GM10248 (cell line): ENCODE measurements around the gene PGPEP1.
"Not testable (repeated sequence)": the region's sequence is repeated elsewhere in the genome, so short reads cannot be mapped to it uniquely, and the experiment has no call there.

Source experiments
- CTCF ChIA-PET: fragments of 300-600 bp; sonication (Branson Sonifier 250); formaldehyde crosslinking; extraction: SDS; loops from one replicate; lab custom pipeline; 2021; ENCODE audit warnings: antibody characterized with exemption; lab: Yijun Ruan, JAX
- POLR2A ChIA-PET: fragments of 350-650 bp; sonication (Branson Sonifier 250); formaldehyde crosslinking; extraction: SDS; loops from one replicate; lab custom pipeline; 2020; ENCODE audit warnings: antibody characterized with exemption; lab: Yijun Ruan, JAX
- DNase-seq: peaks from one replicate; pipeline ENCODE4 v3.0.0; 2012; ENCODE audit errors: extremely low spot score
- TF ChIP-seq, protein P1 (sequence below): IDR thresholded peaks from 2 replicates; pipeline ENCODE4 v1.5.1; 2012; ENCODE audit warnings: mild to moderate bottlenecking, low read depth; ENCODE audit errors: extremely low read depth, missing control alignments, control extremely low read depth

Gene PGPEP1

DNA sequence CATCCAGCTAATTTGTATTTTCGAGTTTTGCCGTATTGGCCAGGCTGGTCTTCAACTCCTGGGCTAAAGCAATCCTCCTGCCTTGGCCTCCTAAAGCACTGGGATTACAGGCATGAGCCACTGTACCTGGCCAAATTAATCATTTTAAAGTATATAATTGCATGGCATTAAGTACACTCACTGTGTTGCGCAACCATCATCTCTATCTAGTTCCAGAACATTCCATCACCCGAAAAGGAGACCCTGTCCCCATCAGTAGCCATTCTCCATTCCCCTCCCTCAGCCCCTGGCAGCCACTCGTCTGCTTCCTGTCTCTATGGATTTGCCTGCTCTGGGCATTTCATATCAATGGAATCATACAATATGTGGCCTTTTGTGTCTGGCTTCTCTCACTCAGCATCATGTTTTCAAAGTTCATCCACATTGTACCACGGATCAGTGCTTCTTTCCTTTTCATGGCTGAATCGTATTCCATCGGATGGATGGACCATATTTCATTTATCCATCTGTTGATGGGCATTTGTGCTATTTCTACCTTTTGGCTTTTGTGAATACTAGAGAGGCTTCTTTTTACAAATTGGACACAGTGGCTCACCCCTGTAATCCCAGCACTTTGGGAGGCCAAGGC, 13.1 kb downstream of the PGPEP1 start:
- DNase-seq, result no peak
- ChIA-PET POLR2A (interaction anchor here (0.6 kb wide), 1 partner anchor 61 kb away, joined by 4 read pairs; no protein-coding TSS in a partner anchor), CTCF (interaction anchor here (1.6 to 2.0 kb wide), 3 partner anchors 25 to 61 kb away, joined by 4 to 7 read pairs (median 6); no protein-coding TSS in a partner anchor)
- TF ChIP-seq, protein P1, sequence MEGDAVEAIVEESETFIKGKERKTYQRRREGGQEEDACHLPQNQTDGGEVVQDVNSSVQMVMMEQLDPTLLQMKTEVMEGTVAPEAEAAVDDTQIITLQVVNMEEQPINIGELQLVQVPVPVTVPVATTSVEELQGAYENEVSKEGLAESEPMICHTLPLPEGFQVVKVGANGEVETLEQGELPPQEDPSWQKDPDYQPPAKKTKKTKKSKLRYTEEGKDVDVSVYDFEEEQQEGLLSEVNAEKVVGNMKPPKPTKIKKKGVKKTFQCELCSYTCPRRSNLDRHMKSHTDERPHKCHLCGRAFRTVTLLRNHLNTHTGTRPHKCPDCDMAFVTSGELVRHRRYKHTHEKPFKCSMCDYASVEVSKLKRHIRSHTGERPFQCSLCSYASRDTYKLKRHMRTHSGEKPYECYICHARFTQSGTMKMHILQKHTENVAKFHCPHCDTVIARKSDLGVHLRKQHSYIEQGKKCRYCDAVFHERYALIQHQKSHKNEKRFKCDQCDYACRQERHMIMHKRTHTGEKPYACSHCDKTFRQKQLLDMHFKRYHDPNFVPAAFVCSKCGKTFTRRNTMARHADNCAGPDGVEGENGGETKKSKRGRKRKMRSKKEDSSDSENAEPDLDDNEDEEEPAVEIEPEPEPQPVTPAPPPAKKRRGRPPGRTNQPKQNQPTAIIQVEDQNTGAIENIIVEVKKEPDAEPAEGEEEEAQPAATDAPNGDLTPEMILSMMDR, result no peak

DNA sequence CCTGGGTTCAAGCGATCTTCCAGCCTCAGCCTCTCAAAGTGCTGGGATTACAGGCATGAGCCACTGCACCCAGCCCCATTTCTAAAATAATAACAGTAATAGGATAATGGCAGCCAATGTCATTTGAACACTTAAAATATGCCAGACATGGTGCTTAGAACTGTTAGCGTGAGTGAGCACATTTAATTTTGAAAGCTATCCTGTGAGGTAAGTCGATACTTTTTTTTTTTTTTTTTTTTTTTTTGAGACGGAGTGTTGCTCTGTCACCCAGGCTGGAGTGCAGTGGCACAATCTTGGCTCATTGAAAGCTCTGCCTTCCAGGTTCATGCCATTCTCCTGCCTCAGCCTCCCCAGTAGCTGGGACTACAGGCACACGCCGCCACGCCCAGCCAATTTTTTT, 14.3 kb downstream of the PGPEP1 start:
- POLR2A ChIA-PET, DNase-seq: not testable (repeated sequence)
- CTCF ChIA-PET, result interaction anchor here (1.0 to 2.0 kb wide), 6 partner anchors 26 to 96 kb away, joined by 3 to 6 read pairs (median 4); partner anchors contain the start of gene GDF15

DNA sequence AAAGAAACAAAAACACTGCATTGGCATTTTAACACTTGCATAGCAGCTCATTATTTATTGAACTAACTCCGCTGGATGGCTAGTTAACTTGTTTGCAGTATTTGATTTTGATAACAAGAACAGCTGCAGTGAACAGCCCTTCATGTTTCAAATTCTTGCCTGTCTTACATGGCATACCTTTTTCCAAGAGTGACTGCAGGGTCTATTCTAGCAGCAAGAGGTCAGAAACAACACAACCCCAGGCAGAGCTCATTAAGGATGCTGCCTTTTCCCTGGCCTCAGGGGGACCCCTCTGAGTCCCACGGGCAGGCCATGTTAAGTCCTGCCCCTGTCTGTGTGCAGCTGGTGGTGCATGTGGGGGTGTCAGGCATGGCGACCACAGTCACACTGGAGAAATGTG, 16.6 kb downstream of the PGPEP1 start:
- ChIA-PET CTCF (interaction anchor here (1.4 to 2.0 kb wide), 3 partner anchors 28 to 53 kb away, joined by 4 to 6 read pairs (median 5); partner anchors contain the start of gene GDF15), POLR2A (no interaction called here)
- DNase-seq, result no peak
- TF ChIP-seq, protein P1, result no peak

DNA sequence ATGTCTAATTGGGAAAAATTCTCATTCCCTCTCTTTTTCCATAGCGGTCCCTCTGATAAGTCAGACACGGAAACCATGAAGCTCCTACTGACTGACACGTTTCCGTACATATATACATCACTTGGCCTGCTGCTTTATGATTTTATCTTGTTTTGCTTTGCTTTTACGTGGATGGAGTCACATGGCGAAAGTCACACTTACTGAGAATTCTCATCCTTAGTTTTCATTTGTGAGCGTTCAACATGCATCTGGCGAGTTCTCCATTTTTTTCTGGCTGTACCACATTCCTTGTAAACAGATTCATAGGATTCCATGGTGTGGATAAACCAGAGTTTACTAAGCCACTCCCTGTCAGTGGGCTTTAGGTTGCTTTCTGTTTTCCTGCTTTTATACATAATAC, 21.2 kb downstream of the PGPEP1 start:
- CTCF ChIA-PET, result interaction anchor here (1.3 to 3.5 kb wide), 4 partner anchors 10 to 348 kb away, joined by 3 to 20 read pairs (median 10); no protein-coding TSS in a partner anchor
- TF ChIP-seq, protein P1, result no peak
- no peak for DNase-seq
- POLR2A ChIA-PET, result no interaction called here

DNA sequence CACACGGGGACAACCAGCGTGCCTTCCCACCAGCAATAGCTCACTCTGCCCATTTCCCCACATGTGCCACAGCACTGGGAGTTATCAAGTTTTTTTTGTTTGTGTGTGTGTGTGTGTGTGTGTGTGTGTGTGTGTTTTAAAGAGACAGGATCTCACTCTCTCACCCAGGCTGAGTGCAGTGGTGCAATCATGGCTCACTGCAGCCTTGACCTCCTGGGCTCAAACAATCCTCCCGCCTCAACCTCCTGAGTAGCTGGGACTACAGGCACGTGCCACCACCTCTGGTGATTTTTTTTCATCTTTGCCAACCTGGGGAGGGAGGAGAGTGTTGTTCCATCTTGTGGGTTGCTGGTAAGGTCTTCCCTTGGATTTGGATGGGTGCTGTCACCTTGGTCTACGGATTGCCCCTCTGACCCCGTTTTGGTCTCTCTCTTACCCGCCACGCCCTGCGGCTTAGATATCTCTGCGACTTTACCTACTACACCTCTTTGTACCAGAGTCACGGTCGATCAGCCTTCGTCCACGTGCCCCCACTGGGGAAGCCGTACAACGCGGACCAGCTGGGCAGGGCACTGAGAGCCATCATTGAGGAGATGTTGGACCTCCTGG, 22.6 kb downstream of the PGPEP1 start:
- no peak for DNase-seq
- TF ChIP-seq, protein P1, result no peak
- ChIA-PET POLR2A (no interaction called here), CTCF (interaction anchor here (1.0 to 3.4 kb wide), 5 partner anchors 11 to 156 kb away, joined by 3 to 26 read pairs (median 5); no protein-coding TSS in a partner anchor)

DNA sequence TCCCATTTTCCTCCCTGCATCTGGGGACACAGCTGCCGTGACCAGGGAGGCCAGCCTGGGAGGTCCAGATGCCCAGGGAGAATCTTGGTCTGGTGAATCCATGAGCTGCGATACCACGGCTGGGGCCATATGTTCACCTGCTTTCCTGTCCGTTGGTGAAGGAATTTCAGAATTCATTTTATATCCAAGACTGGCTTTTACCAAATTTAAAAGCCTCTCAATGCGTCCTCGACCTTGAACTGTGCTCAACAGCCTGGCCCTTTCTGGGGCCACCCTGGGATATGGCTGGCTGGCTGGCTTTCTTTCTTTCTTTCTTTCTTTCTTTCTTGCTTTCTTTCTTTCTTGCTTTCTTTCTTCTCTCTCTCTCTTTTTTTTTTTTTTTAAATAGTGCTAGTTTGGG, 23.4 kb downstream of the PGPEP1 start:
- ChIA-PET POLR2A (no interaction called here), CTCF (interaction anchor here (1.1 to 3.4 kb wide), 4 partner anchors 15 to 157 kb away, joined by 3 to 26 read pairs (median 4); no protein-coding TSS in a partner anchor)
- no peak for DNase-seq
- TF ChIP-seq, protein P1, result no peak

DNA sequence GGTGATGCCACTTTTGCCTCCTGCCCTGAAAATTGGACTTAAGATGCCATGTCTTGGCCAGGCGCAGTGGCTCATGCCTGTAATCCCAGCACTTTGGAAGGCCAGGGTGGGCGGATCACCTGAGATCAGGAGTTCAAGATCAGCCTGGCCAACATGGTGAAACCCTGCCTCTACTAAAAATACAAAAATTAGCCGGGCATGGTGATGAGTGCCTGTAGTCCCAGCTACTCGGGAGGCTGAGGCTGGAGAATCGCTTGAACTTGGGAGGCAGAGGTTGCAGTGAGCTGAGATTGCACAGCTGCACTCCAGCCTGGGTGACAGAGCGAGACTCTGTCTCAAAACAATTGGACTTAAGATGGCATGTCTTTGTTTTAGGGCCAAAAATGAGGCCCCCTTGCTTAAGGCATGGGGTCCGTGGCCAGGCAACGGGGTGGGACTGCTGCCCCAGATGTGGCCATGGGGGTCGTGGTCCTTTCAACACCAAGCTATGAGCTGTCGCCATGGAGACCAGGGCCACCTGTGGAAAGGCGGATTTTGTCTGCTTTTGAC, 24.0 kb downstream of the PGPEP1 start:
- DNase-seq, POLR2A ChIA-PET: not testable (repeated sequence)
- CTCF ChIA-PET, result interaction anchor here (1.2 to 3.4 kb wide), 3 partner anchors 24 to 157 kb away, joined by 3 to 26 read pairs (median 12); no protein-coding TSS in a partner anchor
